ENCODE data around the gene SPP1. TPM values are rescaled to one million over a fixed set of nuclear protein-coding genes. Genes with fewer than 3 reads are reported as not detected.

Gene SPP1
- total RNA-seq, result 0.32 TPM in 1 of 2 replicates, not detected in the other

DNA sequence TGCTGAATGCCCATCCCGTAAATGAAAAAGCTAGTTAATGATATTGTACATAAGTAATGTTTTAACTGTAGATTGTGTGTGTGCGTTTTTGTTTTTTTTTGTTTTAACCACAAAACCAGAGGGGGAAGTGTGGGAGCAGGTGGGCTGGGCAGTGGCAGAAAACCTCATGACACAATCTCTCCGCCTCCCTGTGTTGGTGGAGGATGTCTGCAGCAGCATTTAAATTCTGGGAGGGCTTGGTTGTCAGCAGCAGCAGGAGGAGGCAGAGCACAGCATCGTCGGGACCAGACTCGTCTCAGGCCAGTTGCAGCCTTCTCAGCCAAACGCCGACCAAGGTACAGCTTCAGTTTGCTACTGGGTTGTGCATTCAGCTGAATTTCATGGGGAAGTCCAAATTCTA is at the start of gene SPP1:
Gene SPP1 (plus strand): TSS at position 249 of the 400 bp plus-strand sequence. CDS start 1,182 bp downstream, outside the sequence.

GRCh38 chr4:88007304-88008121 is 32.0 kb downstream of the SPP1 start, which contains the start of gene PKD2:
PKD2 (plus strand) TSS chr4:88007635; CDS start chr4:88007734, 99 bp downstream.

Other genes with a start within 250 kb of the SPP1 start
- not detected in 2 replicates for gene IBSP, start 176.2 kb upstream of the SPP1 start, total RNA-seq
- not detected in 2 replicates for gene MEPE, start 142.7 kb upstream of the SPP1 start, total RNA-seq
- 34.5 and 64.7 TPM in 2 replicates for gene PKD2, start 31.9 kb downstream of the SPP1 start, total RNA-seq
- 2.6 and 14.9 TPM in 2 replicates for gene ABCG2, start 182.9 kb downstream of the SPP1 start, total RNA-seq

All from bladder microvascular endothelial cell (primary cell).